ENCODE results near the gene NKD2.

DNA sequence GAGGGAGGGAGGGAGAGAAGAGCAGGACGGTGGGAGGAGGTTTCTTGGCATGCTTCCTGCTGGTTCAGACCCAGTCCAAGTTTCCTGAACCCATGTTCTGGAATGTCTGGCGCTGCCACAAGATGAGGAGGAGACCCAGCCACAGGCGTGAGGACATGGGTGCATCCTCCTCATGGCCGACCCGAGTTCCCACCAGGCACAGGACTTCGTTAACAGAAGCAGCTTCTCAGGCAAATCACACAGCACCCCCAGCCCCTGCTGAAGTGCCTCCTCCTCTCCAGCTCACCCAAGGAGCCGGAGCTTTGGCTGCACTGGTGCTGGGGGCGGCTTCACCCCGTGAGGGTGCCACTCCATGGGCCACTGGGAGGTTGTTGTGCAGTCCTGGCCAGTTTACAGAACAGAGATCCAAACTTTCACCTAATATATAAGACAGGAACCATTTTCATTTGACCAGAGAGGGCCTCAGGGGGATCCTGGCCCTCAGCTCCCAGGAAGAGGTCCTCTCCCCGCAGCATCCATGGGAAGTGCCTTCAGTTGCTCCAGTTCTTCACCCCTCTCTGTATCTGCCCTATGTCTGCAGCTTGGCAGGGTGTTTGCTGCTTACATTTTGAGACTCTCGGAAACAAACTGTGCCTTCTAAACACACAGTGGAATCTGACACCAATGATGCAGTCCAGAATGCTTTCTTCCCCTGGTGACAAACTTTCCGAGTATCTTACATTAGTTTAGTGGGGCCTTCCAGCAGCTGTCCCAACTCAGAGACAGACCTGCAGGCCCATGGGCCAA, 10.2 kb upstream of the NKD2 start:
- TF ChIP-seq, protein P1, sequence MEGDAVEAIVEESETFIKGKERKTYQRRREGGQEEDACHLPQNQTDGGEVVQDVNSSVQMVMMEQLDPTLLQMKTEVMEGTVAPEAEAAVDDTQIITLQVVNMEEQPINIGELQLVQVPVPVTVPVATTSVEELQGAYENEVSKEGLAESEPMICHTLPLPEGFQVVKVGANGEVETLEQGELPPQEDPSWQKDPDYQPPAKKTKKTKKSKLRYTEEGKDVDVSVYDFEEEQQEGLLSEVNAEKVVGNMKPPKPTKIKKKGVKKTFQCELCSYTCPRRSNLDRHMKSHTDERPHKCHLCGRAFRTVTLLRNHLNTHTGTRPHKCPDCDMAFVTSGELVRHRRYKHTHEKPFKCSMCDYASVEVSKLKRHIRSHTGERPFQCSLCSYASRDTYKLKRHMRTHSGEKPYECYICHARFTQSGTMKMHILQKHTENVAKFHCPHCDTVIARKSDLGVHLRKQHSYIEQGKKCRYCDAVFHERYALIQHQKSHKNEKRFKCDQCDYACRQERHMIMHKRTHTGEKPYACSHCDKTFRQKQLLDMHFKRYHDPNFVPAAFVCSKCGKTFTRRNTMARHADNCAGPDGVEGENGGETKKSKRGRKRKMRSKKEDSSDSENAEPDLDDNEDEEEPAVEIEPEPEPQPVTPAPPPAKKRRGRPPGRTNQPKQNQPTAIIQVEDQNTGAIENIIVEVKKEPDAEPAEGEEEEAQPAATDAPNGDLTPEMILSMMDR (conservative IDR thresholded peaks at IDR 0.05; ENCODE audit: low read length) = no peak
- no peak for TF ChIP-seq EZH2phosphoT487 (IDR thresholded peaks at IDR 0.05; ENCODE audit: borderline replicate concordance, low read depth, low read length)

Data from OCI-LY7 (cell line).